ENCODE measurements around the gene GDF7.

DNA sequence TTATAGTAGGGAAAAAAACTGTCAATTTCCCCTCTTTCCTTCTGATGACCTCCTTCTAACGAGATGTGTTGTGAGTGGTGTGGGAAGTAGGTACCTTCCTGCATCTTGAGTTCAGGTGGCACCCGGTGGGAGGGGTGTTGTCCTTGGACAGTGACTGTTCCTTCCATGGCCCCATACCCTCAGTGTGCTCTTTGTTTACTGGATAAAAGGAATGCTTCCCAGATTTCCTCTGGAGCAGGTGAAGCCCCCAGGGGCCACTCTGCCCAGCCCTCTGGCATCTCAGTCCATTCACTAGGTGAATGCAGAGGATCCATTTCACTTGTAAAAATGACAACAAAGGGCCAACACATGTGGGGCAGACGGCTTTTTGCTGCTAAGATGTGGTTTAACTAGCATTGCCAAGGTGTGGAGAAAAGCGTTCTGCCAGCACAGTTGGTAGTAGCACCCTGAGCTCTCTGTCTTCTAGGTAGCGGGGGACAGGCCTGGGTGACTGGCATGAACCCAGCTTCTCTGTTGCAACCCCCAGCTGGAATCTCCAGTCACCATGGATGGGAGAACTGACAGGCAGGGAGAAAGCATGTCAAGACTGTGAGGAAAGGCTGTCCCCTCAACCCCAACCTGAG, 6.9 kb downstream of the GDF7 start:
- TF ChIP-seq FOXM1 (IDR thresholded peaks at IDR 0.05; ENCODE audit: borderline replicate concordance), result no peak
- no peak for TF ChIP-seq BHLHE40 (IDR thresholded peaks at IDR 0.05; ENCODE audit: borderline replicate concordance)
- no peak for TF ChIP-seq SUZ12 (IDR thresholded peaks at IDR 0.05)
- TF ChIP-seq ARNT (IDR thresholded peaks at IDR 0.05), result no peak
- no peak for TF ChIP-seq HDGF (IDR thresholded peaks at IDR 0.05; ENCODE audit: borderline replicate concordance)
- no peak for TF ChIP-seq LEF1 (IDR thresholded peaks at IDR 0.05; ENCODE audit: borderline replicate concordance)
- TF ChIP-seq FOXA1 (IDR thresholded peaks at IDR 0.05), result no peak
